ENCODE results near the gene CCDC154.

Gene CCDC154

DNA sequence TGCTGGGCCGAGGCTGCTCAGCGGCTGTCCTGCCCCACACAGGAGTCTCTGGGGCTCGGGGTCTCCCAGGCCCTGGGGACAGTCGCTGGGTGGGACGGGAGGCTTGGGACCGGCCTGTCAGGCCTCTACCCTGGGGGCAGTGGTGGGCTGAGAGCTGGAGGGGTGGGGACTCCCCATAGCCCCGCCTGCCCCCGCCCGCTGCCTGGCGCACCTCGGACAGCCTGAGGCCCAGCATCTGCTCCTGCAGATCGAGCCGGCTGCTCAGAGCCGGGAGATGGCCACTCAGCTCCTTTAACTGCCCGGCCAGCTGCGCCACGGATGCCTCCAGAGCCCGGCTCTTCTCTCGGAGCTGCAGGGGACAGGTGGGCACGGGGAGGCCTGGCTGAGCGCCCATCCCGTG, 6.8 kb downstream of the CCDC154 start:
- DNase-seq (ENCODE audit: low read depth) = no peak

GRCh38 chr16:1436731-1437355, 7.5 kb downstream of the CCDC154 start:
- DNase-seq (ENCODE audit: low read depth) = no peak

GRCh38 chr16:1435921-1436697, 8.2 kb downstream of the CCDC154 start:
- no peak for DNase-seq (ENCODE audit: low read depth)

- DNase-seq (ENCODE audit: low read depth) = no peak
Observed at GRCh38 chr16:1434644-1435592, 9.4 kb downstream of the CCDC154 start.

- DNase-seq (ENCODE audit: low read depth) = no peak
Observed at GRCh38 chr16:1433756-1434155, 10.6 kb downstream of the CCDC154 start.

GRCh38 chr16:1433263-1433560, 11.1 kb downstream of the CCDC154 start:
- no peak for DNase-seq (ENCODE audit: low read depth)

DNA sequence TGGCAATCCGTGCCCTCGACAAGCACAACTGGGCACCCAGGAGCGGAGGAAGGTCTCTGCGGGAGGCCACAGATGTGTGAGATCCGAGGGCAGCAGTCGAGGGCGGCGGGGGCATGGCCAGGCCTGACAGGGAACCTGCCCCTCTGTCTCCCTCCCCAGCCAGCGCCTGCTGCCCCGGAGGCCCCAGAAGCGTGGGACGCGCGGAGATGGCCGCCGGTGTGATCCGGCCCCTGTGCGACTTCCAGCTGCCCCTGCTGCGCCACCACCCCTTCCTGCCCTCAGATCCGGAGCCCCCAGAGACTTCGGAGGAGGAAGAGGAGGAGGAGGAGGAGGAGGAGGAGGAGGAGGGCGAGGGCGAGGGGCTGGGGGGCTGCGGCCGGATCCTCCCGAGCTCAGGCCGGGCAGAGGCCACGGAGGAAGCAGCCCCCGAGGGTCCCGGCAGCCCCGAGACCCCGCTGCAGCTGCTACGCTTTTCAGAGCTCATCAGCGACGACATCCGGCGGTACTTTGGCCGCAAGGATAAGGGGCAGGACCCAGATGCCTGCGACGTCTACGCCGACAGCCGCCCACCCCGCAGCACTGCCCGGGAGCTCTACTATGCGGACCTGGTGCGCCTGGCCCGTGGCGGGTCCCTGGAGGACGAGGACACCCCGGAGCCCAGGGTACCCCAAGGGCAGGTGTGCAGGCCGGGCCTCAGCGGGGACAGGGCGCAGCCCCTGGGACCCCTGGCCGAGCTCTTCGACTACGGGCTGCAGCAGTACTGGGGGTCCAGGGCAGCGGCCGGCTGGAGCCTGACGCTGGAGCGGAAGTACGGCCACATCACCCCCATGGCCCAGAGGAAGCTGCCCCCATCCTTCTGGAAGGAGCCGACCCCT, 11.7 kb downstream of the CCDC154 start:
- no peak for DNase-seq (ENCODE audit: low read depth)

GRCh38 chr16:1431497-1432270, 12.7 kb downstream of the CCDC154 start:
- DNase-seq (ENCODE audit: low read depth) = no peak

GRCh38 chr16:1430759-1431496, 13.4 kb downstream of the CCDC154 start, which contains the start of gene PERCC1:
Gene PERCC1, plus strand, starts transcription at chr16:1431078. Its CDS starts 1,516 bp downstream, at chr16:1432594.
- DNase-seq (ENCODE audit: low read depth) = no peak

DNA sequence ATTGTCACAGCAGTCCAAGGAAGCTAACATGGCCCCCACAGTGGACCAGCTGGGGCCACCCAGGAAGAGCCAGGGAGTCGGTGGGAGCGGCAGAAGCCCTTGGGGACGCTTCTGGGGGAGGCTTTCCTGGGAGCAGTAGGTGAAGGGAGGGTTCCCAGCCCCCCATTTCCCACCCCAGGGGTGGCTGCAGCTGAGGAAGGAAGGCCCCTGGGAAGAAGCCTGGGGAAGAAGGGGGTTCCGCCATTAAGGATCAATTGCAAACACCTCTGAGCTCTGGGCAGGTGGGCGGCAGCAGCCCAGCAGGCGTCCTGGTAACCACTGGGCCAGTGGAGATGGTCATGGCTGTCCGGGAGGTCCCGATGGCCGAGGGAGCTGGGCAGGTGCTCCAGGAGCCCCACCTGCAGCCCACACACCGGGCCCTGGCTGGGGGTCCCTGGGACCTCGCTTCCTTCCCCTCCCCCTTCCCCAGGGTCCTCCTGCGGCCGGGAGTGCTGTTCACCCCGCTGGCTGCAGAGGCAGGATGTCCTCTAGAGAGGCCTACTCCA, 14.1 kb downstream of the CCDC154 start:
- no peak for DNase-seq (ENCODE audit: low read depth)

GRCh38 chr16:1429631-1430030, 14.7 kb downstream of the CCDC154 start:
- DNase-seq (ENCODE audit: low read depth) = no peak

- DNase-seq (ENCODE audit: low read depth) = no peak
Observed at GRCh38 chr16:1429012-1429411, 15.3 kb downstream of the CCDC154 start.

DNA sequence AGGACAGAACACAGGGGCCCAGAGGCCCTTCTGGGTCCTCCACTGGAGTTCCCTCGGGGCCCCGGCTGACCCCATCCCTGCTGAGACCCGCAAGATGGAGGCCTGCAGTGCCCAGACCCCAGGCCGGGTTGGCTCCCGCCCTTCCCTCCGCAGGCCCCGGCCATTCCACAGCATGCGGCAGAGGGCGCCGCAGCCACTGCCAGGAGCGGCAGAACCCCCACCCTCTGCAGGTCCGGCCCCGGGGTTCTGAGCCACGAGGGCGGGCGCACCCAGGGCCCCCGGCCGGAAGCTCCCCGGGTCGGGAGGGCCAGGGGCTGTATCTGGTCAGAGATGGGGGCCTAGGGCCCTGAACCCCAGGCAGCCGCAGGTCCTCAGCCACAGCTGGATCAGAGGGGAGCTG, 15.8 kb downstream of the CCDC154 start:
- DNase-seq (ENCODE audit: low read depth) = no peak

DNA sequence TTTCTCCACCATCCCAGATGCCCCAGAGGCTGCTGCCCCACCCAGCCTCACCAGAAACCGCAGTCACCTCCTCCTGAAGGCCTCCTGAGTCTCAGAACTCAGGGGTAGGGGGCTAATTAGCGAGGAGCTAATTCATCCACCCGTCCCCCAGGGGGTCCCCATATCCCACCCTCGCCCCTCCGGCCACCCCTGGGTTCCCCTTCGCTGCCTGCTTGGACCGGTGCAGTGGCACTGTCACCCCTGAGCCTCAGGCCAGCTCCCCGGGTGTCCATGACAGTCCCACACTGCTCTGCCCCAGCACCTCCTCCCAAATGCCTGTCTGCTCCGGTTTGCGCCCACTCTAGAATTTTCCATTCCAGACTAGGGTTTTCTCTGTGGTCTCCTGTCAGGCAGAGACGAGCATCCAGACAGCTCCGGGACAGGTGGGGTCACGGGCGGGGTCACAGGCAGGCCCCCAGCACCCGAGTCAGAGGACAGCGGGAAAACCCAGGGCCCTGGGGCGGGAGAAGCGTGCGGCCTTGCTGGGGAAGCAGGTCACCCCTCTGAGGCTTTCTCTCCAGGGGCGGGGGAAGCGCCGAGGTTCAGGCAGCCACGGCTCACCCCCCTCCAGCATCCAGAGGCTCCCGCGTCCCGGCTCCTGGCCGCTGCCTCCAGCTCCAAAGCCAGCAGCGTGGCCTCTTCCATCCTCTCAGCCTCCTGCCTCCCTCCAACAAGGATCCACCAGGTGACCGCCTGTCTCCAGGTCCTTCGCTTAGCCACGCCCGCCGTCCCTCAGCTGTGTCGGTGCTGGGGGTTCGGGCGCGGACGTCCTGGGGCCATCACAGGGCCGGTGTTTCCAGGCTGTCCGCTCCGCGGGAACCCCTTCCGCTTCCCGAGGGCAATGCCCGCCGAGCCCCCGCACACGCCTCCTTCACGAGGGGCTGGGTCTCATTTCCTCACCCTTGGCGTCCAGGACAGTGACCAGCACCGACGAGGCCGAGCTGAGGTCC, 16.6 kb downstream of the CCDC154 start:
- no peak for DNase-seq (ENCODE audit: low read depth)

DNA sequence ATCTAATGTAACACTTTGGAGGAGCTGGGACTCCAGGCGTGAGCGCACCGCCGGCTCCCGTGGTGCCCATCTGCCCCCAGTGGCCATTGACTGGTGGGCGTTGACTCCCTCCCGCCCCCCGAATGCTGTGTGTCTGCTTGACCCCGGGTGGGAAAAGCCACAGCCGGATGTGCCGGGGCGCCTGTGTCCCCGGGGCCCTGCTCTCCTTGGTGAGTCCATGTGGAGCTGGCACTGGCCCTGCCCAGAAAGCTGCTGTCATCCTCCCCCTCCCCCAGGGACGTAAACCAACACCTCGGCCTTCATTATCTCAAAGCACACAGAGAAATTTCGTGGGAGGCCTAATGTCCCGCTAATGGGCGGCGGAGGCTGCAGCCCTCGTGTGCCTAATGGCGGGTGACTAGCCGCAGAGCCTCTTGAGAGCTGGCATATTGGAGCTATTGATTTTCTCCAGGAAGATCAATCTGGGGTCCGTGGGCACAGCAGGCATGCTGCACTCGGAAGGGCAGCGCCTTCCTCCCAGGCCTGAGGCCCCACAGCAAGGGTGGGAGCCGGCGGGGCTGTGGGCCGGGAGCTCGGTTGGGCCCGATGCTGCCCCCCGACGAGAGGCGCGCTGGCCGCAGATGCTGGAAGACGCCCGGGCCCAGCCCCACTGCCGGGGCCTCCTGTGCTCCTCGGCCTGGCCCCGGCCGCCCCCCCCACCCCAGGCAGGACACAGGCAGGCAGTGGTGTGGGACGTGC, 17.5 kb downstream of the CCDC154 start:
- DNase-seq (ENCODE audit: low read depth) = no peak

GRCh38 chr16:1425616-1426370, 18.6 kb downstream of the CCDC154 start:
- DNase-seq (ENCODE audit: low read depth) = no peak

DNA sequence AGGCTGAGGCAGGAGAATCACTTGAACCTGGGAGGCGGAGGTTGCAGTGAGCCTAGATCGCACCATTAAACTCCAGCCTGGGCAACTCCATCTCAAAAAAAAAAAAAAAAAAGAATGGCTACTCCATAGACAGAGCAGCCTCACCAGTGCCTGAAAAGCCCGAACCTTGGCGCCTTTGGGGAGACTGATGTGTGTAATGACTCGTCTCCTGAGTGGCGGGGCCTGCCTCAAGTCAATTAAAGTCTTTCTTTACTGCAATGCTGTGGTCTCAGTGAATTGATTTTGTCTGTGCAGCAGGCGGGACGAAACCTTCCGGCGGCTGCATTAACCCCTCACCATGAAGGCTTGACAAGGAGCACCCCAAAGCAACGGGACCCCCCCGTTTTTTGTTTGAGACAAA, 20.3 kb downstream of the CCDC154 start:
- no peak for DNase-seq (ENCODE audit: low read depth)

Measured in T-helper 22 cell (primary cell).